CD4-positive, alpha-beta T cell (primary cell): ENCODE results near the gene ASCL4. TPM values are rescaled to one million over a fixed set of nuclear protein-coding genes. Genes with fewer than 3 reads are reported as not detected.

ENCODE experiments used
- ATAC-seq: fragments of 200-7000 bp; cut with Tn5 transposase; one replicate; pipeline ENCODE4 v1.10.0; 2022; ENCODE audit warnings: mild to moderate bottlenecking; ENCODE audit not compliant: poor library complexity
- CTCF ChIA-PET: fragments of 350-600 bp; sonication (Branson Sonifier 250); formaldehyde crosslinking; loops from one replicate; lab custom pipeline; 2021; ENCODE audit warnings: antibody characterized with exemption, inconsistent platforms; lab: Charles Lee
- POLR2A ChIA-PET: fragments of 350-600 bp; sonication (Branson Sonifier 250); formaldehyde crosslinking; loops from one replicate; lab custom pipeline; 2021; ENCODE audit warnings: antibody characterized with exemption, inconsistent platforms; lab: Charles Lee
- DNase-seq, 14 experiments: peaks; one replicate each; pipeline ENCODE4 v3.0.0-alpha.2; 2013 to 2020; ENCODE audit warnings: mixed read lengths in 2 of 14
- H3K27ac ChIP-seq, 2 donors: one replicate each; pipeline versions ENCODE4 v1.5.1 to v1.7.0; 2013; ENCODE audit warnings: low read length in 2 of 2, low read depth in 1 of 2, mild to moderate bottlenecking in 1 of 2
- H3K27me3 ChIP-seq, 2 experiments: 1 replicate in 1 of 2; 2 replicates in 1 of 2; pipeline versions ENCODE4 v1.6.1 to v1.7.0; 2013; ENCODE audit warnings: low read length in 2 of 2, control low read depth in 1 of 2, mild to moderate bottlenecking in 1 of 2, moderate library complexity in 1 of 2; ENCODE audit not compliant: insufficient read depth in 2 of 2, control insufficient read depth in 1 of 2
- H3K36me3 ChIP-seq: one replicate; pipeline ENCODE4 v1.6.1; 2013; ENCODE audit warnings: low read length, control low read depth; ENCODE audit not compliant: insufficient read depth
- H3K4me1 ChIP-seq: one replicate; pipeline ENCODE4 v1.6.1; 2013; ENCODE audit warnings: low read length, control low read depth; ENCODE audit not compliant: insufficient read depth
- H3K4me3 ChIP-seq: one replicate; pipeline ENCODE4 v1.5.1; 2013; ENCODE audit warnings: mild to moderate bottlenecking, low read length, moderate library complexity
- H3K9me3 ChIP-seq, 2 experiments: 1 replicate in 1 of 2; 2 replicates in 1 of 2; pipeline versions ENCODE4 v1.6.1 to v1.7.0; 2013; ENCODE audit warnings: low read length in 2 of 2, mild to moderate bottlenecking in 2 of 2, control low read depth in 1 of 2, moderate library complexity in 1 of 2; ENCODE audit not compliant: control insufficient read depth in 1 of 2, insufficient read depth in 1 of 2
- H3K27ac Mint-ChIP-seq: one replicate; pipeline ENCODE4 v1.8.0; 2020; ENCODE audit warnings: mixed read lengths
- H3K27me3 Mint-ChIP-seq: one replicate; pipeline ENCODE4 v1.8.0; 2021; ENCODE audit warnings: mixed read lengths
- H3K36me3 Mint-ChIP-seq: one replicate; pipeline ENCODE4 v1.8.0; 2021; ENCODE audit warnings: low read depth, mixed read lengths
- H3K4me1 Mint-ChIP-seq: one replicate; pipeline ENCODE4 v1.8.0; 2021; ENCODE audit warnings: low read depth, mixed read lengths
- H3K4me3 Mint-ChIP-seq: one replicate; pipeline ENCODE4 v1.8.0; 2020; ENCODE audit warnings: mild to moderate bottlenecking, mixed read lengths
- H3K9me3 Mint-ChIP-seq: one replicate; pipeline ENCODE4 v1.8.0; 2020; ENCODE audit warnings: mixed read lengths
- CTCF ChIP-seq: fragments of 200-600 bp; IDR thresholded peaks from one replicate; pipeline ENCODE4 v1.8.0; 2022; ENCODE audit warnings: antibody characterized with exemption, mild to moderate bottlenecking
- intact Hi-C, 2 experiments: fragments of 100-400 bp; cut with DNase I in 1 of 2; cut with micrococcal nuclease in 1 of 2; formaldehyde crosslinking; loops; one replicate each; pipeline versions ENCODE4 v1.15.1 to v1.9.0; 2023 to 2025; cut with DNase I, micrococcal nuclease
- total RNA-seq, 174 experiments: library from RNA in 2 of 174; stranded (reverse) in 2 of 174; gene quantifications; one replicate each; pipeline ENCODE4 v1.2.3 and lab custom pipeline; 2021 to 2026

The ASCL4 gene
- total RNA-seq, 2 experiments from 2014 or later = not detected

GRCh38 chr12:107731366-107731765 lies 43.1 kb upstream of the ASCL4 start:
- no peak for DNase-seq
- Mint-ChIP-seq H3K27ac (no peak overlapping the region), H3K9me3 (no peaks in the 10 kb centered on the region), H3K27me3 (no peaks in the 10 kb centered on the region), H3K4me3 (no peak overlapping the region), H3K4me1 (no peaks in the 10 kb centered on the region), H3K36me3 (peaks cover 41% of the 10 kb centered on the region)
- Histone ChIP-seq H3K4me1 (no peaks in the 10 kb centered on the region), H3K27ac (no peak overlapping the region), H3K27me3 (no peaks in the 10 kb centered on the region), H3K4me3 (no peak overlapping the region), H3K9me3 (no peaks in the 10 kb centered on the region), H3K36me3 (peaks cover 35% of the 10 kb centered on the region)
- TF ChIP-seq CTCF = no peak
- intact Hi-C loops = no loop called here
- POLR2A ChIA-PET = no interaction called here
- CTCF ChIA-PET = interaction anchor here (1.1 kb wide), 1 partner anchor 12 kb away, joined by 3 read pairs; no protein-coding TSS in a partner anchor
- ATAC-seq = no peak

- ChIA-PET CTCF (interaction anchor here (1.1 kb wide), 1 partner anchor 13 kb away, joined by 3 read pairs; no protein-coding TSS in a partner anchor), POLR2A (no interaction called here)
- H3K27ac Mint-ChIP-seq = no peak overlapping the region
- no peak overlapping the region for H3K27ac ChIP-seq
- peaks cover 51% of the 10 kb centered on the region for H3K36me3 Mint-ChIP-seq
- H3K4me1 Mint-ChIP-seq = no peaks in the 10 kb centered on the region
- no peak for DNase-seq
- ATAC-seq = no peak
- H3K27me3 Mint-ChIP-seq = no peaks in the 10 kb centered on the region
- no peak for TF ChIP-seq CTCF
- no peak overlapping the region for H3K4me3 ChIP-seq
- no peaks in the 10 kb centered on the region for H3K9me3 Mint-ChIP-seq
- no peaks in the 10 kb centered on the region for H3K27me3 ChIP-seq
- no peaks in the 10 kb centered on the region for H3K9me3 ChIP-seq
- H3K36me3 ChIP-seq = peaks cover 45% of the 10 kb centered on the region
- intact Hi-C loops = no loop called here
- H3K4me3 Mint-ChIP-seq = no peak overlapping the region
- no peaks in the 10 kb centered on the region for H3K4me1 ChIP-seq
These were observed 42.1 kb upstream of the ASCL4 start for GRCh38 chr12:107732365-107732764.

GRCh38 chr12:107734139-107734538 lies 40.4 kb upstream of the ASCL4 start:
- TF ChIP-seq CTCF = no peak
- POLR2A ChIA-PET = no interaction called here
- no peaks in the 10 kb centered on the region for H3K9me3 ChIP-seq
- no peaks in the 10 kb centered on the region for H3K27me3 ChIP-seq
- no peak overlapping the region for H3K4me3 ChIP-seq
- DNase-seq = no peak
- Mint-ChIP-seq H3K4me3 (no peak overlapping the region), H3K27me3 (no peaks in the 10 kb centered on the region), H3K36me3 (peaks cover 69% of the 10 kb centered on the region), H3K9me3 (no peaks in the 10 kb centered on the region), H3K27ac (no peak overlapping the region), H3K4me1 (no peaks in the 10 kb centered on the region)
- intact Hi-C loops = no loop called here
- CTCF ChIA-PET = no interaction called here
- no peak overlapping the region for H3K27ac ChIP-seq
- no peak for ATAC-seq
- H3K4me1 ChIP-seq = no peaks in the 10 kb centered on the region
- H3K36me3 ChIP-seq = peaks cover 63% of the 10 kb centered on the region
